Measurements from ENCODE around the gene CTNNBL1.
A peak's percentile ranks its signal among the peaks of the same experiment; 100 is the strongest.

The CTNNBL1 gene

DNA sequence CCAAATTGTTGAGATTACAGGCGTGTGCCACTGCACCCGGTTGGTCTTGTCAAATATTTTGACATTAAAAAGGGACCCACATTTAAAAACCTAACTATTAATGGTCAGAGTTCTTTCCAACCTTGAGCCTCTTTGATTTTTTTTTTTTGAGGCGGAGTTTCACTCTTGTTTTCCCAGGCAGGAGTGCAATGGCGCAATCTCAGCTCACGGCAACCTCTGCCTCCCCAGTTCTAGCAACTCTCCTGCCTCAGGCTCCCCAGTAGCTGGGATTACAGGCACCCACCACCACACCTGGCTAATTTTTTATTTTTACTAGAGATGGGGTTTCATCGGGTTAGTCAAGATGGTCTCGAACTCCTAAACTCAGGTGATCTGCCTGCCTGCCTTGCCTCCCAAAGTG lies 31.3 kb downstream of the CTNNBL1 start:
- no peak for DNase-seq (ENCODE audit: low read depth)
- TF ChIP-seq CTCF (IDR thresholded peaks at IDR 0.05; ENCODE audit: insufficient read depth, low read depth, low read length, missing control alignments): no peak
- no peak overlapping the region for H3K4me3 ChIP-seq (ENCODE audit: low read length)

DNA sequence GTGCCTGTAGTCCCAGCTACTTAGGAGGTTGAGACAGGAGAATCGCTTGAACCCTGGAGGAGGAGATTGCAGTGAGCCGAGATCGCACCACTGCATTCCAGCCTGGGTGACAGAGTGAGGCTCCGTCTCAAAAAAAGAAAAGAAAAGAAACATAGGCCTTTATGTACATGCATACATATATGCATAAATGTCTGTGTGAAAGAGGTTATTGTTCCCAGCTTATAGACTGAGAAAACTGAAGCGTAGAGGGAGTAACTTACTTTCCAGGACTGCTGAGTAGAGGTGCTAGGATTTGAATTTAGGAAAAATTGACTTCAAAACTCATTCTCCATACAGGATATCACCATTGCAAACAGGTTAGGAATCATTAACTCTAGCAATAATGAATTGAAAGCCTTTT lies 32.0 kb downstream of the CTNNBL1 start:
- TF ChIP-seq CTCF (IDR thresholded peaks at IDR 0.05; ENCODE audit: insufficient read depth, low read depth, low read length, missing control alignments): no peak

GRCh38 chr20:37726321-37726720 lies 32.5 kb downstream of the CTNNBL1 start:
- H3K4me3 ChIP-seq (ENCODE audit: low read length): no peak overlapping the region
- DNase-seq (ENCODE audit: low read depth): no peak
- no peak for TF ChIP-seq CTCF (IDR thresholded peaks at IDR 0.05; ENCODE audit: insufficient read depth, low read depth, low read length, missing control alignments)

More for the DNA sequence above, 32.0 kb downstream of the CTNNBL1 start:
- H3K4me3 ChIP-seq (ENCODE audit: low read length): no peak overlapping the region
- no peak for DNase-seq (ENCODE audit: low read depth)

DNA sequence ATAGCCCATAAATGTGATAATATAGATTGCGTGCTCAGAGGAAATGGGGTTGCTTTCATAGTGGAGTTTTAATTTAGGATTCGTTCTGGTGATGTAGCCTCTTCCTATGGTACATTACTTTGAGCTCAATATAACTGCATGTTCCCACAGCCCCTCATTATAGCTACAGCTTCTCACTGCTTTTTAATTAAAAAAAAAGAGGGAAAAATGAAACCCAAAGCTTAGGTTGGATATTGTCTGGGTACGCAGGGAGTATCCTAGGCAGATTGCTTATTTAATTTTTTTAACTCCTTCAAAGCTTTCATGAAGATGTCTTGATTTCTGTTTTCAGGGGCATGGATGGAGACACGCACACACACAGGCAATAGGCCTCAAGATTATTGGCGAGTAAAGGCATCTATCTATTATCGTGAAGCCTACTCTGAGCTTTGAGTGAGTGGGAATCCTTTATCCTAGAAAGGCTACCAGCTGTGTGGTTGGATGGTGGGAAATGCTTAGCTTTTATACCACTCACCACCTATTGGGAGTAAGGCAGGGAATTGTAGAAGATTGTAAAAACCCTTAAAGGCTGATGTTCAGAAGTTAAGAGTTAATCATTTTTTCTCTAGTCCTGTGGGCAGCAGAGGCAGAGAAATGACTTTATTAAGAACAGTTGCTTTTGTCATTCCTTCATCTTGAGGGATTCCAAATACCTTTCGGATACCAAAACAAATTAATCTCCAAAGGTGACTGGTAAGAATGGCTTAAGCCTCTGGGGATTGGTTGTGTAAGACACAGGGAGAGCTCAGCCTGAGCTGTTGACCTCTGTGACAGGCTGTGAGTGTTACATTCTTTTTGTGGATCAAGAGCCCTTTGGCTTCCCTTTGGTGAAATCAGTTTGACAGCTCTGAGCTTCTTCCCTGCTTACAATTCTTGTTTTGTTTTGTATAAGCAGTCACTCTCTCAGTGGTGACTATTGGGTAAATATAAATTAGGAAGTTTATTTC lies 33.4 kb downstream of the CTNNBL1 start:
- no peak overlapping the region for H3K4me3 ChIP-seq (ENCODE audit: low read length)
- DNase-seq (ENCODE audit: low read depth): peak; percentile 27
- TF ChIP-seq CTCF (IDR thresholded peaks at IDR 0.05; ENCODE audit: insufficient read depth, low read depth, low read length, missing control alignments): no peak

GRCh38 chr20:37727957-37728634 lies 34.3 kb downstream of the CTNNBL1 start:
- TF ChIP-seq CTCF (IDR thresholded peaks at IDR 0.05; ENCODE audit: insufficient read depth, low read depth, low read length, missing control alignments): no peak
- DNase-seq (ENCODE audit: low read depth): no peak
- no peak overlapping the region for H3K4me3 ChIP-seq (ENCODE audit: low read length)

DNA sequence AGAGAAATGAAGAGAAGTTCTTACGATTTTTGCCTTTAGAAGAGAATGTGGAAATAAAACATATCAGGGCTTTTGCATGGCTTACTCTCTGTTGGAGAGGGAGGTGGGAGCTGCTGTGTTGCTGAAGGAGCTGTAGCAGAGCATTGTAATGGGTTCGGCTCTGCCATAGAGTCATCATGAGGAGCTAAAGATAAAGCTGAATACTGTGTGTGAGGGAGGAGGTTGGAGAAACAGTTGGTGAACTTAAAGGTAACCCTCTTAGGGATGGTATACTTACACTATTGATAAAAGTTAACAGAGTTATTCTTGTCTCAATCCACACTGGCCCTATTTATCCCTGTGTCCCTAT lies 34.8 kb downstream of the CTNNBL1 start:
- no peak for DNase-seq (ENCODE audit: low read depth)
- no peak overlapping the region for H3K4me3 ChIP-seq (ENCODE audit: low read length)
- no peak for TF ChIP-seq CTCF (IDR thresholded peaks at IDR 0.05; ENCODE audit: insufficient read depth, low read depth, low read length, missing control alignments)
